ENCODE measurements around the gene CEACAM21. TPM values are rescaled to one million over a fixed set of nuclear protein-coding genes. Genes with fewer than 3 reads are reported as not detected.

The CEACAM21 gene
- total RNA-seq, 2 donors from 2014 or later = 24.7 to 40.7 TPM

GRCh38 chr19:41591951-41592562 lies 16.1 kb downstream of the CEACAM21 start:
- no peak for ATAC-seq
- no peak overlapping the region for H3K27ac Mint-ChIP-seq

GRCh38 chr19:41595258-41595889 lies 19.4 kb downstream of the CEACAM21 start:
- Mint-ChIP-seq H3K36me3 (no peaks in the 10 kb centered on the region), H3K9me3 (no peaks in the 10 kb centered on the region), H3K27ac (no peak overlapping the region)
- DNase-seq (ENCODE audit: low spot score in 2 of 2) (peak; percentile 60 to 64), ATAC-seq (peak; percentile 91)

More at GRCh38 chr19:41591951-41592562, 16.1 kb downstream of the CEACAM21 start:
- H3K9me3 Mint-ChIP-seq = no peaks in the 10 kb centered on the region
- no peak for DNase-seq (ENCODE audit: low spot score in 2 of 2)
- H3K36me3 Mint-ChIP-seq = no peaks in the 10 kb centered on the region

- Mint-ChIP-seq H3K36me3 (no peaks in the 10 kb centered on the region), H3K9me3 (no peaks in the 10 kb centered on the region), H3K27ac (no peak overlapping the region)
- ATAC-seq (no peak), DNase-seq (ENCODE audit: low spot score in 2 of 2) (peak in 1 of 2 donors; percentile 46)
Observed at GRCh38 chr19:41595890-41596280, 19.9 kb downstream of the CEACAM21 start.

GRCh38 chr19:41597600-41598041 lies 21.7 kb downstream of the CEACAM21 start:
- DNase-seq (ENCODE audit: low spot score in 2 of 2) (peak; percentile 60 to 76), ATAC-seq (peak; percentile 79 to 83)
- Mint-ChIP-seq H3K27ac (no peak overlapping the region), H3K36me3 (no peaks in the 10 kb centered on the region), H3K9me3 (no peaks in the 10 kb centered on the region)

- DNase-seq (ENCODE audit: low spot score in 2 of 2) (peak in 1 of 2 donors; percentile 38), ATAC-seq (no peak)
- no peaks in the 10 kb centered on the region for H3K9me3 Mint-ChIP-seq
Observed at GRCh38 chr19:41599175-41599966, 23.4 kb downstream of the CEACAM21 start.

GRCh38 chr19:41601771-41602170 lies 25.8 kb downstream of the CEACAM21 start:
- ATAC-seq (no peak), DNase-seq (ENCODE audit: low spot score in 2 of 2) (peak in 1 of 2 donors; percentile 7)
- H3K27ac Mint-ChIP-seq = peak overlapping the region in 1 of 2 donors; percentile 28
- H3K36me3 Mint-ChIP-seq = no peaks in the 10 kb centered on the region
- no peaks in the 10 kb centered on the region for H3K9me3 Mint-ChIP-seq

More at GRCh38 chr19:41599175-41599966, 23.4 kb downstream of the CEACAM21 start:
- Mint-ChIP-seq H3K27ac (no peak overlapping the region), H3K36me3 (no peaks in the 10 kb centered on the region)

- Mint-ChIP-seq H3K9me3 (no peaks in the 10 kb centered on the region), H3K36me3 (no peaks in the 10 kb centered on the region), H3K27ac (no peak overlapping the region)
- ATAC-seq (no peak), DNase-seq (ENCODE audit: low spot score in 2 of 2) (peak in 1 of 2 donors; percentile 18)
Observed at GRCh38 chr19:41604831-41605230, 28.9 kb downstream of the CEACAM21 start.

GRCh38 chr19:41606215-41606837 lies 30.4 kb downstream of the CEACAM21 start:
- Mint-ChIP-seq H3K9me3 (no peaks in the 10 kb centered on the region), H3K36me3 (no peaks in the 10 kb centered on the region), H3K27ac (no peak overlapping the region)
- DNase-seq (ENCODE audit: low spot score in 2 of 2) (no peak), ATAC-seq (no peak)

- Mint-ChIP-seq H3K27ac (no peak overlapping the region), H3K36me3 (no peaks in the 10 kb centered on the region), H3K9me3 (no peaks in the 10 kb centered on the region)
- DNase-seq (ENCODE audit: low spot score in 2 of 2) = no peak
- no peak for ATAC-seq
Observed at GRCh38 chr19:41607668-41608067, 31.7 kb downstream of the CEACAM21 start.

GRCh38 chr19:41610789-41611188 lies 34.8 kb downstream of the CEACAM21 start:
- ATAC-seq (no peak), DNase-seq (ENCODE audit: low spot score in 2 of 2) (no peak)
- no peak overlapping the region for H3K27ac Mint-ChIP-seq
- H3K36me3 Mint-ChIP-seq = no peaks in the 10 kb centered on the region
- H3K9me3 Mint-ChIP-seq = no peaks in the 10 kb centered on the region

GRCh38 chr19:41612483-41612882 lies 36.5 kb downstream of the CEACAM21 start:
- no peaks in the 10 kb centered on the region for H3K9me3 Mint-ChIP-seq
- H3K36me3 Mint-ChIP-seq = no peaks in the 10 kb centered on the region
- DNase-seq (ENCODE audit: low spot score in 2 of 2) (no peak), ATAC-seq (no peak)
- H3K27ac Mint-ChIP-seq = no peak overlapping the region

GRCh38 chr19:41615207-41615606 lies 39.2 kb downstream of the CEACAM21 start:
- Mint-ChIP-seq H3K9me3 (no peaks in the 10 kb centered on the region), H3K27ac (no peak overlapping the region), H3K36me3 (no peaks in the 10 kb centered on the region)
- ATAC-seq (no peak), DNase-seq (ENCODE audit: low spot score in 2 of 2) (no peak)

GRCh38 chr19:41616792-41617621 lies 41.0 kb downstream of the CEACAM21 start:
- DNase-seq (ENCODE audit: low spot score in 2 of 2) (no peak), ATAC-seq (no peak)
- no peaks in the 10 kb centered on the region for H3K36me3 Mint-ChIP-seq
- no peaks in the 10 kb centered on the region for H3K9me3 Mint-ChIP-seq
- H3K27ac Mint-ChIP-seq = no peak overlapping the region

GRCh38 chr19:41617941-41618730 lies 42.2 kb downstream of the CEACAM21 start:
- no peaks in the 10 kb centered on the region for H3K9me3 Mint-ChIP-seq
- no peaks in the 10 kb centered on the region for H3K36me3 Mint-ChIP-seq
- ATAC-seq (no peak), DNase-seq (ENCODE audit: low spot score in 2 of 2) (no peak)
- no peak overlapping the region for H3K27ac Mint-ChIP-seq

- H3K36me3 Mint-ChIP-seq = no peaks in the 10 kb centered on the region
- no peak overlapping the region for H3K27ac Mint-ChIP-seq
- no peak for ATAC-seq
- H3K9me3 Mint-ChIP-seq = no peaks in the 10 kb centered on the region
- no peak for DNase-seq (ENCODE audit: low spot score in 2 of 2)
Observed at GRCh38 chr19:41619018-41619556, 43.1 kb downstream of the CEACAM21 start.
